Stimulated activated naive B cell treated with anti-CD40 and anti-IgM and Interleukin-4, amounts not matched to agents 10 μg/mL and 1 μg/mL and 100 μg/mL, for 72 hours (primary cell): ENCODE data around the gene RPRD1B.
"Not testable (repeated sequence)": the region's sequence is repeated elsewhere in the genome, so short reads cannot be mapped to it uniquely, and the experiment has no call there.

Source experiments
- ATAC-seq, 2 donors: fragments of 150-1000 bp; cut with Tn5 transposase; replicated peaks; 2 replicates each; pipeline ENCODE4 v1.10.0; 2021; ENCODE audit warnings: moderate library complexity in 1 of 2
- DNase-seq: peaks from one replicate; pipeline ENCODE4 v3.0.0; 2021
- H3K27ac Mint-ChIP-seq: one replicate; pipeline ENCODE4 v1.8.0; 2022; ENCODE audit warnings: mild to moderate bottlenecking, mixed read lengths
- H3K27me3 Mint-ChIP-seq, 2 donors: one replicate each; pipeline ENCODE4 v1.8.0; 2022; ENCODE audit warnings: mixed read lengths in 2 of 2
- H3K36me3 Mint-ChIP-seq, 2 donors: one replicate each; pipeline ENCODE4 v1.8.0; 2022; ENCODE audit warnings: mixed read lengths in 2 of 2, mild to moderate bottlenecking in 1 of 2
- H3K4me1 Mint-ChIP-seq, 2 donors: one replicate each; pipeline ENCODE4 v1.8.0; 2022; ENCODE audit warnings: mixed read lengths in 2 of 2, mild to moderate bottlenecking in 1 of 2
- H3K4me3 Mint-ChIP-seq, 2 donors: one replicate each; pipeline ENCODE4 v1.8.0; 2022; ENCODE audit warnings: mild to moderate bottlenecking in 2 of 2, mixed read lengths in 2 of 2, moderate library complexity in 1 of 2
- H3K9me3 Mint-ChIP-seq, 2 donors: one replicate each; pipeline ENCODE4 v1.8.0; 2022; ENCODE audit warnings: mixed read lengths in 2 of 2, mild to moderate bottlenecking in 1 of 2

RPRD1B gene

DNA sequence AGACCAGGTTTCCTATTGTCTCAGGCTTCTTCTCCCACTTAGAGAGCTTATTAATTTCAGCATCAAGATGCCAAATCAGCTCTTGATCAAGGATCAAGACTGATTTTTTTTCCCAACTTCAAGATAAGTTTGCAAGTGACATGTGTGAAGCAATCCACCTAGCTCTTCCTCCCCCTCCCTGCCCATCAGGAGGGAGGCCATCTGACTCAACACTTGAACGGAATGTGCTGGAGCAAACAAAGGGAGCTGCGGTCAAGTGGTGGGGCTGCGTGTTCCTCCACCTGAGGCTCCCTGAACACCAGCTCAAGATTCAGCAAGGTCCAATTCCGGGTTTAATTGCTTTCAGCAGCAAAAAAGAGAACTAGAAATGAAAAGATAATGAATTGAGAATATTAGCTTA lies 39.0 kb upstream of the RPRD1B start:
- Mint-ChIP-seq H3K27ac (peak overlapping the region; percentile 5), H3K27me3 (no peaks in the 10 kb centered on the region), H3K9me3 (no peaks in the 10 kb centered on the region)

GRCh38 chr20:37995856-37996605 lies 37.5 kb upstream of the RPRD1B start:
- Mint-ChIP-seq H3K9me3 (no peaks in the 10 kb centered on the region), H3K4me1 (peaks cover 5 to 23% of the 10 kb centered on the region in 2 donors), H3K4me3 (no peak overlapping the region), H3K27me3 (no peaks in the 10 kb centered on the region), H3K27ac (no peak overlapping the region), H3K36me3 (peaks cover 47 to 49% of the 10 kb centered on the region in 2 donors)
- no peak for DNase-seq
- no peak for ATAC-seq

More for the DNA sequence above, 39.0 kb upstream of the RPRD1B start:
- H3K4me1 Mint-ChIP-seq, result peaks cover 11 to 39% of the 10 kb centered on the region in 2 donors
- DNase-seq (no peak), ATAC-seq (no peak)
- peaks cover 44 to 45% of the 10 kb centered on the region in 2 donors for H3K36me3 Mint-ChIP-seq
- no peak overlapping the region for H3K4me3 Mint-ChIP-seq

DNA sequence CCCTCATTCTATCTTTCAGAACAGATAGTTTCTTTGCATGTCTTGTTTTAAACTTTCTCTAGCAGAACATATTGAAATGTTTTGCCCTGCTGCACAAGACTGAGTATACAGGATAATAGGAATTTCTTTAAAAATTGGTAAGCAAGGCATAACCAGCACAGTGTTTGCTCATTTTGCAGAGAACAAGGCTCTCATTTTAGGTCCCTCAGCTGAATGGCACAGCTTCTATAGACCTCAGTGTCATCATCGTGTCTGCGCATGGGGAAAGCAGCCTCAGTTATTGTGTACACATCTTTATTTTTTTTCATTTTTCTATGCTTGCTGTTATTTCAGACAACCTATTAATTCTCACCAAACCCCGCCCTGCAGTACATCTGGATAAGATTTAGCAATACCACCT lies 36.0 kb upstream of the RPRD1B start:
- H3K4me1 Mint-ChIP-seq, result peaks cover 0 to 9% of the 10 kb centered on the region in 2 donors
- ATAC-seq, result no peak
- peaks cover 45 to 53% of the 10 kb centered on the region in 2 donors for H3K36me3 Mint-ChIP-seq
- no peaks in the 10 kb centered on the region for H3K9me3 Mint-ChIP-seq
- DNase-seq, result no peak
- no peak overlapping the region for H3K4me3 Mint-ChIP-seq
- H3K27ac Mint-ChIP-seq, result no peak overlapping the region
- H3K27me3 Mint-ChIP-seq, result no peaks in the 10 kb centered on the region

- H3K36me3 Mint-ChIP-seq, result peaks cover 44 to 45% of the 10 kb centered on the region in 2 donors
- DNase-seq (no peak), ATAC-seq (no peak)
- no peak overlapping the region for H3K4me3 Mint-ChIP-seq
- no peak overlapping the region for H3K27ac Mint-ChIP-seq
- no peaks in the 10 kb centered on the region for H3K9me3 Mint-ChIP-seq
- no peaks in the 10 kb centered on the region for H3K27me3 Mint-ChIP-seq
- H3K4me1 Mint-ChIP-seq, result no peaks in the 10 kb centered on the region
Measured at GRCh38 chr20:37999526-38000263, 33.9 kb upstream of the RPRD1B start.

- Mint-ChIP-seq H3K9me3 (no peaks in the 10 kb centered on the region), H3K27ac (no peak overlapping the region), H3K27me3 (no peaks in the 10 kb centered on the region), H3K4me1 (no peaks in the 10 kb centered on the region), H3K36me3 (peaks cover 38 to 44% of the 10 kb centered on the region in 2 donors), H3K4me3 (no peak overlapping the region)
- DNase-seq, result no peak
- no peak for ATAC-seq
Measured at GRCh38 chr20:38000293-38000692, 33.3 kb upstream of the RPRD1B start.

DNA sequence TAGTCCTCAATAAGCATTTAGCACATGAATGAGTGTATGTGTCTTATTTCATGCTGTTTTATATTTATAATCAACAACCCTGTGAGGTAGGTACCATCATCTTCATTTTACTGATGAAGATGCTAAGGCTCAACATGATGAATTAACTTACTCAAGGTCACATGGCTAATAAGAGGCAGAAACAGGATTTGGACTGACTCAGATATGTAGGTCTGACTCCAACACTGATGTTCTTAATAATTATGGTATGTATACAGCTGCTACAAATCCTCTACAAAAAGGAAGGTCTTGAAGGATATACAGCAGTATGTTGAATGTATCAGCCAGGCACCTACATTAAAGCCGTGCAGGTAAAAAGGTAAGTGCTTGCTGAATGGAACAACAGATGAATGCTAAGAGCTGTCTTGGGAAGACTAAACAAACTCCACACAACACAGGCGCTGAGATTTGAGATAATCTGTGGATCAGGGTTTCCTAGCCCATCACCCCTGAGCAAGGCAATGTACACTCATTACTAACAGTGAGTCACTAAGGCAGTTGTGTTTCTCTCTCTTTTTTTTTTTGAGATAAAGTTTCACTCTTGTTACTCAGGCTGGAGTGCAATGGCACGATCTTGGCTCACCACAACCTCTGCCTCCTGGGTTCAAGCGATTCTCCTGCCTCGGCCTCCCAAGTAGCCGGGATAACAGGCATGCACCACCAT lies 32.2 kb upstream of the RPRD1B start:
- H3K4me3 Mint-ChIP-seq, result no peak overlapping the region
- DNase-seq (no peak), ATAC-seq (no peak)
- no peak overlapping the region for H3K27ac Mint-ChIP-seq
- no peaks in the 10 kb centered on the region for H3K4me1 Mint-ChIP-seq
- no peaks in the 10 kb centered on the region for H3K27me3 Mint-ChIP-seq
- peaks cover 39 to 41% of the 10 kb centered on the region in 2 donors for H3K36me3 Mint-ChIP-seq
- H3K9me3 Mint-ChIP-seq, result no peaks in the 10 kb centered on the region

DNA sequence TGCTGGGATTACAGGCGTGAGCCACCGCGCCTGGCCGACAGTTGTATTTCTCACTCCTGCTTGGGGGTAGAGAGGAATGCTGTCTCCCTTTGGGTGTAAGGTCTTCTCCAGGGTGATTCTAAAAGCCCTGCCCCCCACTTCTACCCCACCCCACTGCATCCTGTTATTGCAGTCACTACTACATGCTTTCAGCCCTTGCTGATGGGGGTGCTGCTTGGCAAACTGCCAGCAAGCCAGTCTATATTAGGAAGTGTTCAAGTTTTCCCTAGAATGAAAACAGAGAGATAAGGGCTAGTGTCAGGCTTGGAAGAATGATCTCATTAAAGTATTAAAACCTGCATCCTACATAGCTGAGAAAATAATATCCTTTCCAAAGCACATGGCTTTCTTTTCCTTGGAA lies 31.6 kb upstream of the RPRD1B start:
- Mint-ChIP-seq H3K9me3 (no peaks in the 10 kb centered on the region), H3K27ac (no peak overlapping the region), H3K4me1 (no peaks in the 10 kb centered on the region), H3K36me3 (peaks cover 39 to 44% of the 10 kb centered on the region in 2 donors), H3K4me3 (no peak overlapping the region), H3K27me3 (no peaks in the 10 kb centered on the region)
- DNase-seq, result no peak
- no peak for ATAC-seq

DNA sequence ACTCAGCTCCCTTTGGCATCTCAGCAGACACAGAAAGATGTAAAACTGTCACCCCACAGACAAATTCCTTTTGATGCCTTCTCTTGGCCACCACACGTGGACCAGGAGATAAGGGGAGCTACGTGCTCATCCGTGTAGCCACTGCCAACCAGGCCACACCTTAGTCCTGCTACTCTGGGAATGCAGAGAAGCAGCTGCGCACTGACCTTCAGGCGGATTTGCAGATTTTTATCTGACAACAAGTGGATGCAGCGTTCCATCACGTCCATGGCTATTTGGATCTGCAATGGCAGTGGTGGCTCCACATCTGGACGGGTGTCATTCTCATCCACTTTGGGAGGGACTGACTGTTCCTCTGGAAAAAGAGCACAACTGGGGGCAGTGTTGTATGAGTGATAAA lies 31.1 kb upstream of the RPRD1B start:
- H3K4me3 Mint-ChIP-seq, result no peak overlapping the region
- no peaks in the 10 kb centered on the region for H3K27me3 Mint-ChIP-seq
- no peaks in the 10 kb centered on the region for H3K4me1 Mint-ChIP-seq
- H3K27ac Mint-ChIP-seq, result no peak overlapping the region
- DNase-seq (no peak), ATAC-seq (no peak)
- H3K36me3 Mint-ChIP-seq, result peaks cover 36 to 40% of the 10 kb centered on the region in 2 donors
- no peaks in the 10 kb centered on the region for H3K9me3 Mint-ChIP-seq

DNA sequence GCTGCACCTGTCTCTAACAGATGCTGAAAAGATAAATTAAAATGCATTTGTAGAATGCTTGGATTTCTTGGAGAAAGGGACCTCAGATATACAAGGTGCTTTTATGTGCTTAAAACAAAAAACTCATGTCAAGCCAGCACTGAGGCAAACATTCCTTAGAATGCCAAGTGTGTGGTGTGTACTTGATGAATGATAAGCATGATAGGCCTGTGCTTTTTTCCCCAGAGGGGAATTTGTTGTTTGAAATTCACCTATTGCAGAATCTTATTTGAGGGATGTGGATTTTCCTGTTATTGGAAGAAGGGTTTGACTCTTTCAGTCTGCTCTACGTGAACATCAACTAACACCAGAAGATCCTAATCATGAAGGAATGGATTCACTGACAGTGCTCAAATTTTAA lies 29.1 kb upstream of the RPRD1B start:
- ATAC-seq, result no peak

GRCh38 chr20:38005903-38006302 lies 27.6 kb upstream of the RPRD1B start:
- H3K9me3 Mint-ChIP-seq, result no peaks in the 10 kb centered on the region
- peaks cover 21 to 31% of the 10 kb centered on the region in 2 donors for H3K36me3 Mint-ChIP-seq
- ATAC-seq, result no peak
- peaks cover 0 to 2% of the 10 kb centered on the region in 2 donors for H3K4me1 Mint-ChIP-seq
- no peak overlapping the region for H3K27ac Mint-ChIP-seq
- no peaks in the 10 kb centered on the region for H3K27me3 Mint-ChIP-seq
- H3K4me3 Mint-ChIP-seq, result no peak overlapping the region
- DNase-seq, result no peak

More for the DNA sequence above, 29.1 kb upstream of the RPRD1B start:
- H3K4me1 Mint-ChIP-seq, result peaks cover 0 to 2% of the 10 kb centered on the region in 2 donors
- H3K4me3 Mint-ChIP-seq, result no peak overlapping the region
- H3K27ac Mint-ChIP-seq, result no peak overlapping the region
- no peak for DNase-seq
- H3K27me3 Mint-ChIP-seq, result no peaks in the 10 kb centered on the region
- no peaks in the 10 kb centered on the region for H3K9me3 Mint-ChIP-seq
- H3K36me3 Mint-ChIP-seq, result peaks cover 32 to 43% of the 10 kb centered on the region in 2 donors

GRCh38 chr20:38007526-38007925 lies 26.0 kb upstream of the RPRD1B start:
- H3K4me1 Mint-ChIP-seq, result peaks cover 0 to 2% of the 10 kb centered on the region in 2 donors
- no peak overlapping the region for H3K4me3 Mint-ChIP-seq
- H3K27me3 Mint-ChIP-seq, result no peaks in the 10 kb centered on the region
- no peaks in the 10 kb centered on the region for H3K9me3 Mint-ChIP-seq
- H3K27ac Mint-ChIP-seq, result no peak overlapping the region
- ATAC-seq (no peak), DNase-seq (no peak)
- peaks cover 17 to 34% of the 10 kb centered on the region in 2 donors for H3K36me3 Mint-ChIP-seq

DNA sequence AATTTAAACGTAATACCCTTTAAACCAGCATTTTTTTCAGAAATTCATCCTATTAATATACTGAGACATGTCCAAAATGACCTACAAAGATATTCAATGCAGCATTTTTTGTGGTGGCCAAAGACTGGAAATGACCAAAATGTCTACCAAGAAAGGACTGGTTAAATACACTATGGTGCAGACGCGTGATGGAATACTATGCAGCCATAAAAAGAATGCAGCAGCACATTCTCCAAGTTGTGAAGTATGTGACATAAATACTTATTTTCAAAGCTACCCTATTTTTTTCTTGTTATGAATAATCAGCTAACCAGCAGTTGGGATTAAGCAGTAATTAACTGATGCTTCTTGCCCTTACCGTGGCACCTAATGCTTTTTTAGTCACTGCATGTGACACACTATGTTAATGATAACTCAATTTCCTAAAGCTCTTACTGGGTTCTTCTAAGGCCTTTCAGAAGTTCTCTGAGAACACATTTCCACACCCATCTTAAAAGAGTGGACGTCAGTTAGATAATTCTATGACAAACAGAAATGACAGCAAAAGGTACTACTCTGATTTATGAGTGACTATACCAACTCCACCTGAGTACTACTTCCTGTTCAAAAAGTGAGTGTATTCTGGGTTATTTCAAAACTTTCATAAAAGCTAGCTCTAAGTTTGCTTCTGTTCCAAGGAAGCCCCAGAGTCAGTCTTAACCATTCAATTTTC lies 25.2 kb upstream of the RPRD1B start:
- ATAC-seq (no peak), DNase-seq (no peak)
- H3K4me3 Mint-ChIP-seq, result no peak overlapping the region
- no peaks in the 10 kb centered on the region for H3K27me3 Mint-ChIP-seq
- H3K36me3 Mint-ChIP-seq, result peaks cover 25 to 41% of the 10 kb centered on the region in 2 donors
- H3K9me3 Mint-ChIP-seq, result no peaks in the 10 kb centered on the region
- no peak overlapping the region for H3K27ac Mint-ChIP-seq
- peaks cover 0 to 2% of the 10 kb centered on the region in 2 donors for H3K4me1 Mint-ChIP-seq

DNA sequence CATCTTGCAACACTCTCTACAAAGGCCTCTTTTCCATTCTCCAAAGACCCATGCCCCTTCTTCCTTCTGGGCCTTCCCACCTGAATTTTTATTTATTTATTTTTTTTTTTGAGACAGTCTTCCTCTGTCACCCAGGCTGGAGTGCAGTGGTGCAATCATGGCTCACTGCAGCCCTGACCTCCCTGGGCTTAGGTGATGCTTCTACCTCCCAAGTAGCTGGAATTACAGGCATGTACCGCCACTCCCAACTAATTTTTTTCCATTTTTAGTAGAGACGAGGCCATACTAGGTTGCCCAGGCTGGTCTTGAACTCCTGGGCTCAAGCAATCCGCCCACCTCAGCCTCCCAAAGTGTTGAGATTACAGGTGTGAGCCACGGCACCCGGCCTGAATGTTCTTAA lies 24.1 kb upstream of the RPRD1B start:
- ATAC-seq, H3K27me3 Mint-ChIP-seq, H3K4me3 Mint-ChIP-seq, H3K4me1 Mint-ChIP-seq, DNase-seq, H3K9me3 Mint-ChIP-seq, H3K27ac Mint-ChIP-seq: not testable (repeated sequence)
- peaks cover 32 to 39% of the 10 kb centered on the region in 2 donors for H3K36me3 Mint-ChIP-seq

GRCh38 chr20:38011696-38012095 lies 21.9 kb upstream of the RPRD1B start:
- Mint-ChIP-seq H3K4me1 (peaks cover 0 to 10% of the 10 kb centered on the region in 2 donors), H3K27me3 (no peaks in the 10 kb centered on the region), H3K9me3 (no peaks in the 10 kb centered on the region), H3K27ac (no peak overlapping the region), H3K36me3 (peaks cover 37 to 54% of the 10 kb centered on the region in 2 donors), H3K4me3 (no peak overlapping the region)
- ATAC-seq, result no peak
- no peak for DNase-seq
